ENCODE results near the gene PDZD4.

The PDZD4 gene

GRCh38 chrX:153791104-153791852 is 39.1 kb downstream of the PDZD4 start:
- no peak for TF ChIP-seq CTCF (IDR thresholded peaks at IDR 0.05; ENCODE audit: low read depth, low read length, missing control alignments)
- Histone ChIP-seq H3K27me3 (replicated peaks) (no peaks in the 10 kb centered on the region), H3K27ac (no peak overlapping the region), H3K36me3 (replicated peaks) (peaks cover 5% of the 10 kb centered on the region), H3K4me3 (ENCODE audit: low read depth, low read length) (no peak overlapping the region)
- DNase-seq, result no peak
- in situ Hi-C loops (cut with HindIII; ENCODE audit: low pct_ligation_motif_present, low sequenced_read_pairs), result no loop called here

- no peak for DNase-seq
- TF ChIP-seq CTCF (IDR thresholded peaks at IDR 0.05; ENCODE audit: low read depth, low read length, missing control alignments), result no peak
- Histone ChIP-seq H3K4me3 (ENCODE audit: low read depth, low read length) (no peak overlapping the region), H3K27ac (no peak overlapping the region), H3K27me3 (replicated peaks) (no peaks in the 10 kb centered on the region), H3K36me3 (replicated peaks) (peaks cover 2% of the 10 kb centered on the region)
- in situ Hi-C loops (cut with HindIII; ENCODE audit: low pct_ligation_motif_present, low sequenced_read_pairs), result no loop called here
Observed at GRCh38 chrX:153789654-153790053, 40.7 kb downstream of the PDZD4 start.

GRCh38 chrX:153786669-153787068 is 43.7 kb downstream of the PDZD4 start:
- no peak for DNase-seq
- H3K27me3 ChIP-seq (replicated peaks), result no peaks in the 10 kb centered on the region
- no peak overlapping the region for H3K27ac ChIP-seq
- H3K4me3 ChIP-seq (ENCODE audit: low read depth, low read length), result no peak overlapping the region
- no peak for TF ChIP-seq CTCF (IDR thresholded peaks at IDR 0.05; ENCODE audit: low read depth, low read length, missing control alignments)
- H3K36me3 ChIP-seq (replicated peaks), result peaks cover 2% of the 10 kb centered on the region
- in situ Hi-C loops (cut with HindIII; ENCODE audit: low pct_ligation_motif_present, low sequenced_read_pairs), result no loop called here

GRCh38 chrX:153784325-153784967 is 45.9 kb downstream of the PDZD4 start:
- H3K27me3 ChIP-seq (replicated peaks), result no peaks in the 10 kb centered on the region
- no peak for DNase-seq
- no peak overlapping the region for H3K4me3 ChIP-seq (ENCODE audit: low read depth, low read length)
- no peaks in the 10 kb centered on the region for H3K36me3 ChIP-seq (replicated peaks)
- in situ Hi-C loops (cut with HindIII; ENCODE audit: low pct_ligation_motif_present, low sequenced_read_pairs), result no loop called here
- no peak overlapping the region for H3K27ac ChIP-seq
- no peak for TF ChIP-seq CTCF (IDR thresholded peaks at IDR 0.05; ENCODE audit: low read depth, low read length, missing control alignments)

- TF ChIP-seq CTCF (IDR thresholded peaks at IDR 0.05; ENCODE audit: low read depth, low read length, missing control alignments), result no peak
- DNase-seq, result no peak
- Histone ChIP-seq H3K27me3 (replicated peaks) (no peaks in the 10 kb centered on the region), H3K4me3 (ENCODE audit: low read depth, low read length) (no peak overlapping the region), H3K36me3 (replicated peaks) (no peaks in the 10 kb centered on the region), H3K27ac (no peak overlapping the region)
- in situ Hi-C loops (cut with HindIII; ENCODE audit: low pct_ligation_motif_present, low sequenced_read_pairs), result no loop called here
Observed at GRCh38 chrX:153783378-153784013, 46.8 kb downstream of the PDZD4 start.

Measured in brain microvascular endothelial cell (primary cell).